H1 (cell line): Measurements from ENCODE around the gene TUBA1A. TPM values are rescaled to one million over a fixed set of nuclear protein-coding genes. Genes with fewer than 3 reads are reported as not detected.

ENCODE experiments used
- CTCF ChIA-PET: fragments of 300-600 bp; sonication (Branson Sonifier 250); formaldehyde crosslinking; loops from one replicate; lab custom pipeline; 2021; ENCODE audit not compliant: partially characterized antibody; lab: Charles Lee
- POLR2A ChIA-PET: fragments of 300-600 bp; sonication (Branson Sonifier 250); formaldehyde crosslinking; loops from one replicate; lab custom pipeline; 2021; ENCODE audit warnings: inconsistent platforms; ENCODE audit not compliant: partially characterized antibody; lab: Charles Lee
- DNase-seq, 2 experiments: peaks; one replicate each; pipeline versions ENCODE4 v3.0.0 to v3.0.0-alpha.2; 2010 to 2022; ENCODE audit warnings: low spot score in 2 of 2, low read depth in 1 of 2, mixed read lengths in 1 of 2
- FAIRE-seq: peaks from 2 replicates; lab custom pipeline; 2011; peaks lifted over from hg19 to GRCh38; lab: Jason Lieb, UNC
- H2AFZ ChIP-seq: 2 replicates; pipeline ENCODE4 v1.8.1; 2012; ENCODE audit warnings: low read length, inconsistent platforms
- H2AK5ac ChIP-seq: 2 replicates; pipeline ENCODE4 v1.6.1; 2013; ENCODE audit warnings: low read depth, low read length
- H2BK120ac ChIP-seq: replicated peaks from 2 replicates; pipeline ENCODE3; 2013; ENCODE audit warnings: low read depth, low read length, inconsistent platforms
- H2BK12ac ChIP-seq: 2 replicates; pipeline ENCODE4 v1.6.1; 2013; ENCODE audit warnings: low read depth, low read length
- H2BK15ac ChIP-seq: 2 replicates; pipeline ENCODE4 v1.6.1; 2013; ENCODE audit warnings: low read length
- H2BK20ac ChIP-seq: 2 replicates; pipeline ENCODE4 v1.6.1; 2013; ENCODE audit warnings: low read length
- H2BK5ac ChIP-seq: 2 replicates; pipeline ENCODE4 v1.6.1; 2013; ENCODE audit warnings: low read depth, low read length
- H3K14ac ChIP-seq: 2 replicates; pipeline ENCODE4 v1.6.1; 2013; ENCODE audit warnings: inconsistent platforms; ENCODE audit not compliant: insufficient read length
- H3K18ac ChIP-seq: 2 replicates; pipeline ENCODE4 v1.6.1; 2013; ENCODE audit warnings: low read length; ENCODE audit errors: extremely low read depth
- H3K23ac ChIP-seq: 2 replicates; pipeline ENCODE4 v1.6.1; 2013; ENCODE audit warnings: inconsistent platforms; ENCODE audit not compliant: insufficient read length
- H3K23me2 ChIP-seq: 2 replicates; pipeline ENCODE4 v1.6.1; 2013; ENCODE audit warnings: low read depth, low read length
- H3K27ac ChIP-seq: 2 replicates; pipeline ENCODE4 v1.6.1; 2011; ENCODE audit warnings: low read depth, low read length, inconsistent platforms
- H3K27me3 ChIP-seq, 4 experiments: replicated peaks in 1 of 4; 1 replicate in 1 of 4; 2 replicates in 3 of 4; pipeline versions ENCODE4 v1.6.1 to v1.8.1; 2011 to 2013; ENCODE audit warnings: low read length in 3 of 4, mild to moderate bottlenecking in 3 of 4, inconsistent platforms in 2 of 4, mixed read lengths in 2 of 4, moderate library complexity in 1 of 4; ENCODE audit not compliant: control insufficient read depth in 3 of 4, insufficient read depth in 3 of 4; ENCODE audit errors: extremely low read depth in 1 of 4
- H3K36me3 ChIP-seq, 4 experiments: 2 replicates each; pipeline versions ENCODE4 v1.6.1 to v1.8.1; 2011 to 2013; ENCODE audit warnings: mild to moderate bottlenecking in 4 of 4, low read length in 3 of 4, moderate library complexity in 2 of 4, control low read depth in 1 of 4, inconsistent platforms in 1 of 4; ENCODE audit not compliant: insufficient read depth in 4 of 4, control insufficient read depth in 2 of 4
- H3K4ac ChIP-seq: replicated peaks from 2 replicates; pipeline ENCODE3; 2013; ENCODE audit warnings: low read length, low read depth, mixed read lengths, inconsistent platforms; ENCODE audit not compliant: insufficient read length
- H3K4me1 ChIP-seq, 4 experiments: replicated peaks in 1 of 4; 1 replicate in 1 of 4; 2 replicates in 3 of 4; pipeline versions ENCODE4 v1.6.1 to v1.8.1; 2011 to 2013; ENCODE audit warnings: low read length in 3 of 4, inconsistent platforms in 2 of 4, mixed read lengths in 1 of 4; ENCODE audit not compliant: insufficient read depth in 4 of 4, control insufficient read depth in 3 of 4
- H3K4me2 ChIP-seq, 2 experiments: 2 replicates each; pipeline versions ENCODE4 v1.6.1 to v1.8.1; 2011 to 2013; ENCODE audit warnings: low read depth in 2 of 2, low read length in 2 of 2, control low read depth in 1 of 2, inconsistent platforms in 1 of 2, mild to moderate bottlenecking in 1 of 2; ENCODE audit not compliant: insufficient read depth in 1 of 2
- H3K4me3 ChIP-seq, 4 experiments: fragments of 200-600, 300-600 bp in 1 of 4; sonication (generic), shearing (Covaris generic), sonication (Bioruptor Twin) in 1 of 4; 2 replicates each; pipeline versions ENCODE4 v1.5.1 to v1.8.1; 2011 to 2016; ENCODE audit warnings: low read length in 4 of 4, low read depth in 3 of 4, control low read depth in 2 of 4, inconsistent platforms in 2 of 4, mild to moderate bottlenecking in 2 of 4, mixed read lengths in 1 of 4, moderate library complexity in 1 of 4; ENCODE audit not compliant: insufficient read depth in 2 of 4; ENCODE audit errors: extremely low read depth in 1 of 4
- H3K56ac ChIP-seq: replicated peaks from 2 replicates; pipeline ENCODE3; 2013; ENCODE audit warnings: low read depth, mild to moderate bottlenecking, mixed read lengths, low read length, inconsistent platforms; ENCODE audit not compliant: insufficient read length
- H3K79me1 ChIP-seq: 2 replicates; pipeline ENCODE4 v1.6.1; 2013; ENCODE audit warnings: low read depth, low read length, control low read depth
- H3K79me2 ChIP-seq, 2 experiments: 2 replicates each; pipeline versions ENCODE4 v1.6.1 to v1.8.1; 2012 to 2013; ENCODE audit warnings: low read length in 2 of 2, mild to moderate bottlenecking in 2 of 2, inconsistent platforms in 1 of 2; ENCODE audit not compliant: insufficient read depth in 2 of 2, control insufficient read depth in 1 of 2
- H3K9ac ChIP-seq, 4 experiments: replicated peaks in 1 of 4; 1 replicate in 1 of 4; 2 replicates in 3 of 4; pipeline versions ENCODE4 v1.6.1 to v1.8.1; 2011 to 2013; ENCODE audit warnings: low read depth in 3 of 4, low read length in 3 of 4, control low read depth in 2 of 4, mild to moderate bottlenecking in 2 of 4, moderate library complexity in 2 of 4, inconsistent platforms in 1 of 4; ENCODE audit errors: extremely low read depth in 1 of 4
- H3K9me3 ChIP-seq, 2 experiments: 2 replicates each; pipeline versions ENCODE4 v1.6.1 to v1.8.1; 2012 to 2013; ENCODE audit warnings: mild to moderate bottlenecking in 2 of 2, moderate library complexity in 2 of 2, control low read depth in 1 of 2, inconsistent platforms in 1 of 2, low read depth in 1 of 2, low read length in 1 of 2, mixed read lengths in 1 of 2; ENCODE audit not compliant: insufficient read depth in 2 of 2
- H4K20me1 ChIP-seq, 2 experiments: replicated peaks in 1 of 2; 2 replicates each; pipeline versions ENCODE3 to v1.8.1; 2011 to 2013; ENCODE audit warnings: inconsistent platforms in 2 of 2, low read length in 2 of 2, mild to moderate bottlenecking in 1 of 2; ENCODE audit not compliant: insufficient read depth in 2 of 2, control insufficient read depth in 1 of 2
- H4K5ac ChIP-seq: 2 replicates; pipeline ENCODE4 v1.6.1; 2013; ENCODE audit warnings: low read length, low read depth, mixed read lengths, inconsistent platforms; ENCODE audit not compliant: insufficient read length
- H4K8ac ChIP-seq: 2 replicates; pipeline ENCODE4 v1.8.0; 2013; ENCODE audit warnings: mild to moderate bottlenecking, moderate library complexity, low read length, inconsistent platforms; ENCODE audit not compliant: insufficient read depth; ENCODE audit errors: extremely low read depth
- H4K91ac ChIP-seq: replicated peaks from 2 replicates; pipeline ENCODE3; 2013; ENCODE audit warnings: low read length, mixed read lengths, inconsistent platforms; ENCODE audit not compliant: insufficient read length
- BRCA1 ChIP-seq: IDR thresholded peaks from 2 replicates; pipeline ENCODE4 v1.6.1; 2012; ENCODE audit warnings: low read depth, low read length, improper control_type of control experiment
- CEBPB ChIP-seq: IDR thresholded peaks from 2 replicates; pipeline ENCODE4 v1.6.1; 2012; ENCODE audit warnings: low read depth, low read length
- GABPA ChIP-seq: IDR thresholded peaks from 2 replicates; pipeline ENCODE4 v1.6.1; 2011; ENCODE audit warnings: mild to moderate bottlenecking, low read length, moderate library complexity, borderline replicate concordance; ENCODE audit not compliant: insufficient read depth
- HDAC2 ChIP-seq, 2 experiments: fragments of 300-600 bp in 1 of 2; sonication (generic) in 1 of 2; IDR thresholded peaks; 2 replicates each; pipeline ENCODE4 v1.6.1; 2011 to 2012; ENCODE audit warnings: low read depth in 2 of 2, low read length in 2 of 2, mild to moderate bottlenecking in 2 of 2, moderate library complexity in 2 of 2, borderline replicate concordance in 1 of 2, inconsistent platforms in 1 of 2
- JUN ChIP-seq: IDR thresholded peaks from 2 replicates; pipeline ENCODE4 v1.6.1; 2011; ENCODE audit warnings: low read depth, mild to moderate bottlenecking, improper control_type of control experiment, low read length
- POLR2A ChIP-seq, 2 experiments: IDR thresholded peaks; 1 replicate in 1 of 2; 2 replicates in 1 of 2; pipeline ENCODE4 v1.6.1; 2011; ENCODE audit warnings: low read depth in 2 of 2, low read length in 2 of 2, mild to moderate bottlenecking in 2 of 2; ENCODE audit errors: control extremely low read depth in 1 of 2
- POLR2AphosphoS5 ChIP-seq: IDR thresholded peaks from 2 replicates; pipeline ENCODE4 v1.6.1; 2011; ENCODE audit warnings: low read depth, low read length
- RBBP5 ChIP-seq: IDR thresholded peaks from 2 replicates; pipeline ENCODE4 v1.7.1; 2012; ENCODE audit warnings: low read depth, mild to moderate bottlenecking, inconsistent platforms, low read length, moderate library complexity, borderline replicate concordance
- RFX5 ChIP-seq: IDR thresholded peaks from 2 replicates; pipeline ENCODE4 v1.6.1; 2011; ENCODE audit warnings: low read depth, low read length, improper control_type of control experiment, borderline replicate concordance
- RXRA ChIP-seq: IDR thresholded peaks from 2 replicates; pipeline ENCODE4 v1.6.1; 2011; ENCODE audit warnings: low read depth, mild to moderate bottlenecking, low read length, moderate library complexity; ENCODE audit not compliant: insufficient read depth
- SAP30 ChIP-seq: fragments of 300-600 bp; sonication (generic); IDR thresholded peaks from 2 replicates; pipeline ENCODE4 v1.7.1; 2012; ENCODE audit warnings: low read length, moderate library complexity, mild to moderate bottlenecking, inconsistent platforms; ENCODE audit not compliant: insufficient read depth, insufficient replicate concordance
- SIX5 ChIP-seq: IDR thresholded peaks from 2 replicates; pipeline ENCODE4 v1.6.1; 2011; ENCODE audit warnings: mild to moderate bottlenecking, low read depth, low read length
- SP1 ChIP-seq: IDR thresholded peaks from 2 replicates; pipeline ENCODE4 v1.6.1; 2011; ENCODE audit warnings: low read depth, low read length
- TAF7 ChIP-seq: optimal IDR thresholded peaks from 2 replicates; pipeline ENCODE3; 2011; ENCODE audit warnings: low read depth, mild to moderate bottlenecking, inconsistent platforms, low read length, moderate library complexity, borderline replicate concordance
- TEAD4 ChIP-seq: IDR thresholded peaks from 2 replicates; pipeline ENCODE4 v1.6.1; 2012; ENCODE audit warnings: low read depth, low read length, inconsistent platforms, mixed read lengths
- YY1 ChIP-seq: IDR thresholded peaks from 2 replicates; pipeline ENCODE4 v1.6.1; 2011; ENCODE audit warnings: low read depth, mild to moderate bottlenecking, low read length
- WGBS, 2 experiments: shearing (Covaris generic) in 1 of 2; methylation state at CpG; one replicate each; pipeline versions ENCODE4 v1.1.6 to v1.1.7; 2013 to 2015; ENCODE audit warnings: low lambda C conversion rate in 2 of 2, mixed read lengths in 2 of 2, inconsistent platforms in 1 of 2, low coverage in 1 of 2, missing lambda C conversion rate in 1 of 2; ENCODE audit not compliant: insufficient replicate concordance in 2 of 2, insufficient coverage in 1 of 2, insufficient read length in 1 of 2; ENCODE audit errors: extremely low coverage in 1 of 2, missing lambda C conversion rate in 1 of 2; 5-methylcytosine and 5-hydroxymethylcytosine counted together
- polyA plus RNA-seq, 7 experiments: library from polyadenylated mRNA; depleted of rRNA in 3 of 7; stranded (reverse) in 5 of 7; unstranded in 2 of 7; fragments of >200 nt in 5 of 7; fragments of 200-250 nt in 2 of 7; gene quantifications; 1 replicate in 5 of 7; 2 replicates in 1 of 7; 4 replicates in 1 of 7; pipeline versions ENCODE4 v1.2.1 to v1.2.3, GENCODE V29; 2011 to 2013; ENCODE audit warnings: missing spikeins in 2 of 7, mixed read lengths in 2 of 7
- total RNA-seq: library from RNA; stranded (reverse); fragmentation: NEBNext Ultra II Directional; extraction: Animal tissue kit (Norgen Biotek cat#: 25700); gene quantifications from 2 replicates; pipeline ENCODE4 v1.2.1, GENCODE V29; 2021

Gene TUBA1A
- total and polyA plus RNA-seq, 2 of the 8 experiments (the other 6 are each of a cell fraction or from before 2014, with no cell fraction given), result 283 to 1,018 TPM

DNA sequence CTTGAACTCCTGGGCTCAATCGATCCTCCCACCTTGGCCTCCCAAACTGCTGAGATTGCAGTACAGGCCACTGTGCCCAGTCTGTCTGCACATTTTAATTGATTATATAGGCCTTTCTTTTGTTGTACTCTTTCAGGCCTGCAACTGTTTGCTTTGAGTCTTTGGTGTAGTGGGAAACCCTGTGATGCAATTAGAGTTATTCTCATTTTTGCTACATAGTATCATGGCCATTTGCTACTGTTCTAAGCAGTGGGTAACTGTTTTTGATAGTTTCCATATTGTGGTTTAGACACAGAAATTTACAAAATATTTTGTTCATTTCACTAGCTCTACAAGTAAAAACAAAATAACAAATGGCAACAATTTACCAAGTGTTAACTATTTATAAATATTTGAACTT is 51.4 kb downstream of the TUBA1A start:
- Histone ChIP-seq H3K27ac (no peak overlapping the region), H3K56ac (no peak overlapping the region), H2BK20ac (no peak overlapping the region), H2AK5ac (no peak overlapping the region), H3K4me3 (no peak overlapping the region), H4K91ac (no peak overlapping the region), H3K4me2 (no peak overlapping the region), H2BK15ac (no peak overlapping the region), H3K9me3 (no peaks in the 10 kb centered on the region), H2BK12ac (no peak overlapping the region), H2BK120ac (no peak overlapping the region), H3K36me3 (no peaks in the 10 kb centered on the region), H2BK5ac (no peak overlapping the region), H3K4me1 (no peaks in the 10 kb centered on the region), H3K79me2 (no peaks in the 10 kb centered on the region), H3K14ac (no peak overlapping the region), H3K9ac (no peak overlapping the region), H2AFZ (no peak overlapping the region), H3K23me2 (no peaks in the 10 kb centered on the region), H3K23ac (no peak overlapping the region), H4K8ac (no peak overlapping the region), H3K4ac (no peak overlapping the region), H4K5ac (no peak overlapping the region), H4K20me1 (no peaks in the 10 kb centered on the region), H3K79me1 (no peaks in the 10 kb centered on the region), H3K18ac (no peak overlapping the region), H3K27me3 (no peaks in the 10 kb centered on the region)
- DNase-seq (no peak), FAIRE-seq (no peak)
- POLR2A ChIA-PET, result no interaction called here
- CTCF ChIA-PET, result interaction anchor here (0.8 to 1.0 kb wide), 3 partner anchors 40 to 48 kb away, joined by 3 to 4 read pairs (median 3); no protein-coding TSS in a partner anchor
- 94% methylated on average over 1 of the region's 1 CpG; no CpG with 5 or more reads in 1 of the 2 experiments for WGBS, 2 experiments
- no peak for TF ChIP-seq YY1
- no peak for TF ChIP-seq POLR2A (IDR thresholded peaks at IDR 0.05; ENCODE audit: control extremely low read depth in 1 of 2, low read depth in 2 of 2, low read length in 2 of 2)
- TF ChIP-seq TEAD4, result no peak
- TF ChIP-seq HDAC2 (IDR thresholded peaks at IDR 0.05; ENCODE audit: borderline replicate concordance in 1 of 2, low read depth in 2 of 2, low read length in 2 of 2), result no peak
- TF ChIP-seq POLR2AphosphoS5, result no peak
- TF ChIP-seq RXRA, result no peak
- no peak for TF ChIP-seq RFX5
- no peak for TF ChIP-seq GABPA
- TF ChIP-seq CEBPB, result no peak
- TF ChIP-seq SP1, result no peak
- TF ChIP-seq SAP30, result no peak
- TF ChIP-seq TAF7, result no peak
- TF ChIP-seq SIX5, result no peak
- no peak for TF ChIP-seq JUN
- TF ChIP-seq RBBP5, result no peak
- TF ChIP-seq BRCA1, result no peak
